ENCODE measurements around the gene PDZD7.

The PDZD7 gene

DNA sequence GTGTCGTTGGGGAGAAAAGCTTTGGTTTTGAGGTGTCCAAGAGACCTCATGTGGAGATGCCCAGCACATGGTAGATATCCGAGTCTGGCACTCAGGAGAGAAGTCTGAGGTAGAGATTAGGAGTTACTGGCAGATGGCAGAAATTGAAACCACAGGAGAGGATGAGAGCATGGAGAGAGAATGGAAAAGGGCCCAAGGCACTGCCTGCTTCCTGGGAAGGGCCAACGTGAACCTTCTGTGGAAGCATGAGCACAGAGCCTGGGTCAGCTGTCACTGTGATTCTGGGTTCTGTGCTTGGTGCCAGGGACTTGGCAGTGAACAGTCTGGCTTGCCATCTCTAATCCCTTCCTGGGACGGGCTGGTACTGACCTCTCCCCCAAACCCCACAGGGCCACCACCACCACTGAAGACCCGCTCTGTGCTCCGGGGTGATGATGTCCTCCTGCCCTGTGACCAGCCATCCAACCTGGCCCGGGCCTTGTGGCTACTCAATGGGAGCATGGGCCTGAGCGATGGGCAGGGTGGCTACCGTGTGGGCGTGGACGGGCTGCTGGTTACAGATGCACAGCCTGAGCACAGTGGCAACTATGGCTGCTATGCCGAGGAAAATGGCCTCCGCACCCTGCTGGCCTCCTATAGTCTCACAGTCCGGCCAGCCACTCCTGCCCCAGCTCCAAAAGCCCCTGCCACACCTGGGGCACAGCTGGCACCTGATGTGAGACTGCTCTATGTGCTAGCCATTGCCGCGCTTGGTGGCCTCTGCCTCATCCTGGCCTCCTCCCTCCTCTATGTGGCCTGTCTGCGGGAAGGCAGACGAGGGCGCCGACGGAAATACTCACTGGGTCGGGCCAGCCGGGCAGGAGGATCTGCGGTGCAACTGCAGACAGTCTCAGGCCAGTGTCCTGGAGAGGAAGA lies 47.8 kb downstream of the PDZD7 start:
- TF ChIP-seq CTCF (conservative IDR thresholded peaks at IDR 0.05; ENCODE audit: low read depth, low read length) = no peak

GRCh38 chr10:100981178-100981772 lies 49.7 kb downstream of the PDZD7 start:
- TF ChIP-seq CTCF (conservative IDR thresholded peaks at IDR 0.05; ENCODE audit: low read depth, low read length) = no peak
- H3K4me3 ChIP-seq (ENCODE audit: low read length) = no peak overlapping the region
- no peak for DNase-seq (ENCODE audit: low read depth)

More for the DNA sequence above, 47.8 kb downstream of the PDZD7 start:
- DNase-seq (ENCODE audit: low read depth) = no peak
- H3K4me3 ChIP-seq (ENCODE audit: low read length) = no peak overlapping the region

GRCh38 chr10:100980711-100981110 lies 50.2 kb downstream of the PDZD7 start:
- no peak overlapping the region for H3K4me3 ChIP-seq (ENCODE audit: low read length)
- TF ChIP-seq CTCF (conservative IDR thresholded peaks at IDR 0.05; ENCODE audit: low read depth, low read length) = no peak
- DNase-seq (ENCODE audit: low read depth) = no peak

GRCh38 chr10:100980311-100980710 lies 50.6 kb downstream of the PDZD7 start:
- no peak for TF ChIP-seq CTCF (conservative IDR thresholded peaks at IDR 0.05; ENCODE audit: low read depth, low read length)
- DNase-seq (ENCODE audit: low read depth) = no peak
- H3K4me3 ChIP-seq (ENCODE audit: low read length) = no peak overlapping the region

DNA sequence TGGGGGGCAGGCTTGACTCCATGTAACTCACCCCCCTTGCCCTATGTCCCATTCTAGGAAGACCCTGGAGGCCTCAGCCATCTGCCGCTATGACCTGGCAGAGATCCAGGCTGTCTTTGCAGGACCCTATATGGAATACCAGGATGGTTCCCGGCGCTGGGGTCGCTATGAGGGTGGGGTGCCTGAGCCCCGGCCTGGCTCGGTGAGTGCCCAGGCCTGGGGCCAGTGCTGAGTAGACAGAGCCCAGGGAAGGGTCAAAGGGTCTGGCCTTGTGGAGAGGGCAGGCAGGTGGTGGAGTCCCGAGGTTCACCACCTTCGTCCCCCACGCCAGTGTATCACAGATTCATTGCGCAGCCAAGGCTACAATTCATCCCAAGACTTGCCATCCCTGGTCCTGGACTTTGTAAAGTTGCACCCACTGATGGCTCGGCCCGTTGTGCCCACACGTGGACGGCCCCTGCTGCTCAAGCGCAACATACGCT lies 51.1 kb downstream of the PDZD7 start:
- H3K4me3 ChIP-seq (ENCODE audit: low read length) = no peak overlapping the region
- no peak for TF ChIP-seq CTCF (conservative IDR thresholded peaks at IDR 0.05; ENCODE audit: low read depth, low read length)

DNA sequence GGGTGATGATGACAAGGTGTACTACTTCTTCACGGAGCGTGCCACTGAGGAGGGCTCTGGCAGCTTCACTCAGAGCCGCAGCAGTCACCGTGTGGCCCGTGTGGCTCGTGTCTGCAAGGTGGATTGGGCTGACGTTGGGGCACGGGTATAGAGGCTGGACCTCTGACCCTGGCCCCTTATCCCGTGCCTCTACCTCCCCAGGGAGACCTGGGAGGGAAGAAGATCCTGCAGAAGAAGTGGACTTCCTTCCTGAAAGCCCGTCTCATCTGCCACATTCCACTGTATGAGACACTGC lies 52.1 kb downstream of the PDZD7 start:
- TF ChIP-seq CTCF (conservative IDR thresholded peaks at IDR 0.05; ENCODE audit: low read depth, low read length) = no peak
- no peak overlapping the region for H3K4me3 ChIP-seq (ENCODE audit: low read length)
- DNase-seq (ENCODE audit: low read depth) = no peak

More for the DNA sequence above, 51.1 kb downstream of the PDZD7 start:
- DNase-seq (ENCODE audit: low read depth) = no peak
